ENCODE measurements around the gene OR2A1. TPM values are rescaled to one million over a fixed set of nuclear protein-coding genes. Genes with fewer than 3 reads are reported as not detected.
"Not testable (repeated sequence)": the region's sequence is repeated elsewhere in the genome, so short reads cannot be mapped to it uniquely, and the experiment has no call there.

The OR2A1 gene
- total RNA-seq, 1 experiment from 2014 or later = 0.40 TPM

DNA sequence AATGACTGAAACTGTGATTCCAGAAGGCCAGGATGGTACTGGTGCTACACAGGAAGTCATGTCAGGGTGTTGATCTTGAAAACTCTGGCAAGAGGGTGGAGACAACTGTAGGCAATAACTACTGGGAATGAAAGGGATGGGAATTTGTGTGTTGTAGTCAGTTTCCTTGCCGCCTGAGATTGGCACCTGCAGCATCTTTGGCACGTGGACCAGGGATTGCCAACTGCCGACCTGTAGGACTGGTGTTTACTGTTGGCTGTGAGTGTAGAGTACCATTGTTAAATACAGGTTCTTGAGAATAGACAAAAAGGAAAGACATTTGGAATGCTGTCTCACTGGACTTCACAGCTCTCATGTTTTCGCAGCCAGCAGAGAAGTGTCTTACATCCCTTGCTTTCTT is 11.1 kb downstream of the OR2A1 start:
- H4K20me1 ChIP-seq (ENCODE audit: low read length); ATAC-seq; H3F3A ChIP-seq (ENCODE audit: low read length, unreplicated experiment); H3K4me1 ChIP-seq (ENCODE audit: insufficient read depth, low read length); H3K4me3 ChIP-seq (ENCODE audit: low read length); H3K9me3 ChIP-seq (ENCODE audit: low read length); BruUV-seq (replicated peaks); H3K9ac ChIP-seq (ENCODE audit: low read length); CTCF ChIA-PET; POLR2A ChIA-PET (ENCODE audit: unreplicated experiment); H3K79me2 ChIP-seq (ENCODE audit: low read length); DNase-seq; H3K27me3 ChIP-seq (ENCODE audit: low read length); H2AFZ ChIP-seq (ENCODE audit: low read length); H3K4me2 ChIP-seq (ENCODE audit: low read length); intact Hi-C loops (cut with micrococcal nuclease); H3K9me2 ChIP-seq (replicated peaks; ENCODE audit: low read length); H3K36me3 ChIP-seq (ENCODE audit: low read depth, low read length); H3K27ac ChIP-seq (ENCODE audit: low read length): not testable (repeated sequence)

GRCh38 chr7:144325868-144326267 is 13.6 kb downstream of the OR2A1 start:
- ATAC-seq; H3K9me2 ChIP-seq (replicated peaks; ENCODE audit: low read length); POLR2A ChIA-PET (ENCODE audit: unreplicated experiment); H2AFZ ChIP-seq (ENCODE audit: low read length); BruUV-seq (replicated peaks); H3F3A ChIP-seq (ENCODE audit: low read length, unreplicated experiment); DNase-seq; H3K4me1 ChIP-seq (ENCODE audit: insufficient read depth, low read length); H3K36me3 ChIP-seq (ENCODE audit: low read depth, low read length); H4K20me1 ChIP-seq (ENCODE audit: low read length); H3K79me2 ChIP-seq (ENCODE audit: low read length); H3K27me3 ChIP-seq (ENCODE audit: low read length); H3K27ac ChIP-seq (ENCODE audit: low read length); H3K4me2 ChIP-seq (ENCODE audit: low read length); intact Hi-C loops (cut with micrococcal nuclease); CTCF ChIA-PET; H3K4me3 ChIP-seq (ENCODE audit: low read length); H3K9ac ChIP-seq (ENCODE audit: low read length); H3K9me3 ChIP-seq (ENCODE audit: low read length): not testable (repeated sequence)

DNA sequence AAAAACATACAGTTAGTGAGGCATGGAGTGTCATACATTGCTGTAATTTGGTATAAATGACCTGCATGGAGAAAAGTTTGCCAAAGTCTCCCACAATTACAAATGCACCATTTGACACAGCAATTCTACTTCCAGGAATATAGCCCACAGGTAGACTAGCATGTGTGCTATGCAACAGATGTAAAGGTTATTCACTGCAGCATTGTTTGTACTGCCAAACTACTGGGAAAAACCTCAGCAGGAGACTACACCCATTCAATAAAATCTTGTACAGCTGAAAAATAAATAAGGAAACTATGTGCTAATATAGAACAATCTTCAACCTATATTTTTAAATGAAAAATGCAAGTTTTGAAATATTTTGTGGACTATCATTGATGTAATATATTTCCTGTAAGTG is 17.8 kb downstream of the OR2A1 start:
- H3F3A ChIP-seq (ENCODE audit: low read length, unreplicated experiment); POLR2A ChIA-PET (ENCODE audit: unreplicated experiment); H3K9ac ChIP-seq (ENCODE audit: low read length); H3K36me3 ChIP-seq (ENCODE audit: low read depth, low read length); H3K9me3 ChIP-seq (ENCODE audit: low read length); intact Hi-C loops (cut with micrococcal nuclease); BruUV-seq (replicated peaks); H3K27me3 ChIP-seq (ENCODE audit: low read length); CTCF ChIA-PET; H3K4me2 ChIP-seq (ENCODE audit: low read length); H4K20me1 ChIP-seq (ENCODE audit: low read length); H2AFZ ChIP-seq (ENCODE audit: low read length); DNase-seq; H3K79me2 ChIP-seq (ENCODE audit: low read length); H3K9me2 ChIP-seq (replicated peaks; ENCODE audit: low read length); H3K27ac ChIP-seq (ENCODE audit: low read length); H3K4me3 ChIP-seq (ENCODE audit: low read length); H3K4me1 ChIP-seq (ENCODE audit: insufficient read depth, low read length): not testable (repeated sequence)
- ATAC-seq = peak; percentile 78

DNA sequence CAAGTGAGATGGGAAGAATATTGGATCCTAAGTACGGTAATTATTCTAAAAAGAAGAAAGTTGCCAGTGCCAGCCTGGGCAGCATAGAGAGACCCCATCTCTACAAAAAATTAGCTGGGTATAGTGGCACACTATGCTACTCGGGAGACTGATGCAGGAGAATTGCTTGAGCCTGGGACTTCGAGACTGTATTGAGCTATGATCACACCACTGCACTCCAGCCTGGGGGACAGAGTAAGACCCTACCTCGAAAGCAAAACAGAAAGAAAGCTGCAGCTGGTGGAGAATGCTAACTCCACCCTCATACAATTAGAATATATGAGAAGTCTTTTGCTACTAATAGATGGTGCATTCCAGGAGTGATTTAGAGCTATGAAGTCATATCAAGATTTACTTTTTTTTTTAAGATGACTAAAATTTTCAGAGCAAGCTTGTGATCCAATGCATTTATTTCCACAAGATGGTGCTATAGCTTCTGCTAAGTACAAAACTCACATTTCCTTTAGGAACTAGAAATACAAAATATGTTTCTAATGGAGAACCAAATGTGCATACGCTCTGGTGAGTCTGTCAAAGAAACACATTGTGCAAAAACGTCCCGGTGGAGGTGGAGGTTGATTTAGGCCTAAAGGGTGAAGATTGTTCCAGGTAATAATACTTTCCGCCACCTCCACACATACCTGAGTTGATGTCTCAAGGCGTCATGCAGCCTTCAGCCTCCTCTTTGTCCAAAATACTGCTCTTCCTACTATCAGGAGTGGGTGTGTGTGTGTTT is 19.2 kb downstream of the OR2A1 start:
- DNase-seq; H3K9me2 ChIP-seq (replicated peaks; ENCODE audit: low read length); H2AFZ ChIP-seq (ENCODE audit: low read length); H4K20me1 ChIP-seq (ENCODE audit: low read length); intact Hi-C loops (cut with micrococcal nuclease); H3K27ac ChIP-seq (ENCODE audit: low read length); H3K79me2 ChIP-seq (ENCODE audit: low read length); BruUV-seq (replicated peaks); H3K36me3 ChIP-seq (ENCODE audit: low read depth, low read length); H3K9me3 ChIP-seq (ENCODE audit: low read length); H3K4me3 ChIP-seq (ENCODE audit: low read length); CTCF ChIA-PET; H3F3A ChIP-seq (ENCODE audit: low read length, unreplicated experiment); H3K4me2 ChIP-seq (ENCODE audit: low read length); H3K9ac ChIP-seq (ENCODE audit: low read length); POLR2A ChIA-PET (ENCODE audit: unreplicated experiment); H3K27me3 ChIP-seq (ENCODE audit: low read length); H3K4me1 ChIP-seq (ENCODE audit: insufficient read depth, low read length): not testable (repeated sequence)
- ATAC-seq = peak; percentile 76

DNA sequence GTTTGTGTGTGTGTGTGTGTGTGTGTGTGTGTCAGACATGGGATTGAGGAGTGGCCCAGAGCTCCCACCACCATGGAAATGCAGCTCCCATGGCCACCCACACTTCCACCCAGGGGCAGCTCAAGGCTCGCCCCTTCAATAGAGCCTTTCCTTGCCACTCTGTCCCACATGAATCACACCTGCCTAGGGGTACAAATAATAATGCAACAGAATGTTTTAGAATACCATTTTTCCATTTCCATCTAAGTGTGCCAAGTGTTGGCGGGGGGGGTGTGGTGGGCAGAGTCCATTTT is 19.7 kb downstream of the OR2A1 start:
- H3K27me3 ChIP-seq (ENCODE audit: low read length); H3K36me3 ChIP-seq (ENCODE audit: low read depth, low read length); H3F3A ChIP-seq (ENCODE audit: low read length, unreplicated experiment); H4K20me1 ChIP-seq (ENCODE audit: low read length); H3K9me3 ChIP-seq (ENCODE audit: low read length); H3K9ac ChIP-seq (ENCODE audit: low read length); H3K4me3 ChIP-seq (ENCODE audit: low read length); POLR2A ChIA-PET (ENCODE audit: unreplicated experiment); intact Hi-C loops (cut with micrococcal nuclease); H3K9me2 ChIP-seq (replicated peaks; ENCODE audit: low read length); H3K4me1 ChIP-seq (ENCODE audit: insufficient read depth, low read length); CTCF ChIA-PET; H3K79me2 ChIP-seq (ENCODE audit: low read length); DNase-seq; BruUV-seq (replicated peaks); H3K4me2 ChIP-seq (ENCODE audit: low read length); H2AFZ ChIP-seq (ENCODE audit: low read length); H3K27ac ChIP-seq (ENCODE audit: low read length): not testable (repeated sequence)
- peak; percentile 6; the same call in 1 of the 2 replicates for ATAC-seq

- H4K20me1 ChIP-seq (ENCODE audit: low read length); H3K4me1 ChIP-seq (ENCODE audit: insufficient read depth, low read length); DNase-seq; H3K4me3 ChIP-seq (ENCODE audit: low read length); POLR2A ChIA-PET (ENCODE audit: unreplicated experiment); H2AFZ ChIP-seq (ENCODE audit: low read length); H3K9ac ChIP-seq (ENCODE audit: low read length); BruUV-seq (replicated peaks); CTCF ChIA-PET; H3K79me2 ChIP-seq (ENCODE audit: low read length); H3K9me3 ChIP-seq (ENCODE audit: low read length); H3K27ac ChIP-seq (ENCODE audit: low read length); intact Hi-C loops (cut with micrococcal nuclease); H3K27me3 ChIP-seq (ENCODE audit: low read length); H3F3A ChIP-seq (ENCODE audit: low read length, unreplicated experiment); H3K9me2 ChIP-seq (replicated peaks; ENCODE audit: low read length); H3K4me2 ChIP-seq (ENCODE audit: low read length); ATAC-seq; H3K36me3 ChIP-seq (ENCODE audit: low read depth, low read length): not testable (repeated sequence)
Measured at GRCh38 chr7:144348625-144349024, 36.4 kb downstream of the OR2A1 start.

DNA sequence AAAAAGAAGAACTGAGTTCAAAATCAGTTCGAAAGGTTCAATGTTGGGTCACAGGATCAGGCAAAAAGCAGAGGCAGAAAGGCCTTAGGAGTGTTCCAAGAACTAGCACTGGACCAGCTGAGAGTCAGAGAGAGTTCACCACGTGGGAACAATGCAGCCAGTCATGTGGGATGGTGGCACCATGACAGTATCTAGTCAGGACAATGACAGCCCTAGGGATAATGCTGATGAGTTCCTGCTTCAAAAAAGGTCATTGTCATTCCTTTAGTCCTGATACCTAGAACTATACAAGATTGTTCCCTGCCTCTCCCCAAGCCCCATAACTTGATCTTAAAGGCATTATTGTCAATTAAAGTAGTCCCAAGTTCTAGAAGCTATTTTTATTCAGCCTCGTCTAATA is 39.4 kb downstream of the OR2A1 start:
- ATAC-seq; H4K20me1 ChIP-seq (ENCODE audit: low read length); intact Hi-C loops (cut with micrococcal nuclease); H3K27me3 ChIP-seq (ENCODE audit: low read length); H3K4me1 ChIP-seq (ENCODE audit: insufficient read depth, low read length); H3K4me3 ChIP-seq (ENCODE audit: low read length); H3K36me3 ChIP-seq (ENCODE audit: low read depth, low read length); CTCF ChIA-PET; H3K27ac ChIP-seq (ENCODE audit: low read length); BruUV-seq (replicated peaks); H3K79me2 ChIP-seq (ENCODE audit: low read length); H3F3A ChIP-seq (ENCODE audit: low read length, unreplicated experiment); H2AFZ ChIP-seq (ENCODE audit: low read length); H3K4me2 ChIP-seq (ENCODE audit: low read length); POLR2A ChIA-PET (ENCODE audit: unreplicated experiment); H3K9me3 ChIP-seq (ENCODE audit: low read length); H3K9ac ChIP-seq (ENCODE audit: low read length); H3K9me2 ChIP-seq (replicated peaks; ENCODE audit: low read length): not testable (repeated sequence)
- DNase-seq = peak; percentile 4

Data from PC-3 (cell line).